Small intestine (tissue), 7 donors: ENCODE measurements around the gene RFC5. TPM values are rescaled to one million over a fixed set of nuclear protein-coding genes. Genes with fewer than 3 reads are reported as not detected.
"Not testable (repeated sequence)": the region's sequence is repeated elsewhere in the genome, so short reads cannot be mapped to it uniquely, and the experiment has no call there.

Experiments
- DNase-seq, 2 donors: peaks; one replicate each; pipeline versions ENCODE4 v3.0.0 to v3.0.0-alpha.2; 2013
- FAIRE-seq: peaks from 2 replicates; lab custom pipeline; 2012; peaks lifted over from hg19 to GRCh38; lab: Jason Lieb, UNC
- H3K27ac ChIP-seq, 3 donors: one replicate each; pipeline ENCODE4 v1.5.1; 2013; ENCODE audit warnings: low read length in 2 of 3, mild to moderate bottlenecking in 2 of 3, control low read depth in 1 of 3, inconsistent platforms in 1 of 3, low read depth in 1 of 3, moderate library complexity in 1 of 3
- H3K27me3 ChIP-seq, 3 donors: one replicate each; pipeline ENCODE4 v1.6.1; 2013; ENCODE audit warnings: low read length in 3 of 3, inconsistent platforms in 1 of 3; ENCODE audit not compliant: control insufficient read depth in 3 of 3, insufficient read depth in 3 of 3
- H3K36me3 ChIP-seq, 3 donors: one replicate each; pipeline ENCODE4 v1.6.1; 2013; ENCODE audit warnings: low read length in 3 of 3, inconsistent platforms in 1 of 3, low read depth in 1 of 3, mild to moderate bottlenecking in 1 of 3, moderate library complexity in 1 of 3; ENCODE audit not compliant: control insufficient read depth in 3 of 3, insufficient read depth in 2 of 3
- H3K4me1 ChIP-seq, 3 donors: one replicate each; pipeline ENCODE4 v1.6.1; 2013; ENCODE audit warnings: low read length in 2 of 3, inconsistent platforms in 1 of 3, low read depth in 1 of 3, mild to moderate bottlenecking in 1 of 3, moderate library complexity in 1 of 3; ENCODE audit not compliant: control insufficient read depth in 3 of 3, insufficient read depth in 2 of 3
- H3K4me3 ChIP-seq, 3 donors: one replicate each; pipeline ENCODE4 v1.5.1; 2013; ENCODE audit warnings: low read length in 3 of 3, control low read depth in 1 of 3, inconsistent platforms in 1 of 3, low read depth in 1 of 3, mild to moderate bottlenecking in 1 of 3, moderate library complexity in 1 of 3
- H3K9me3 ChIP-seq, 2 donors: one replicate each; pipeline ENCODE4 v1.6.1; 2013; ENCODE audit warnings: low read depth in 1 of 2, low read length in 1 of 2; ENCODE audit not compliant: control insufficient read depth in 2 of 2, insufficient read depth in 1 of 2
- WGBS, 3 donors: extraction: QIAGEN DNeasy Blood & Tissue Kit; methylation state at CpG; one replicate each; pipeline ENCODE4 v1.1.7; 2013; 5-methylcytosine and 5-hydroxymethylcytosine counted together
- polyA plus RNA-seq, 4 donors: library from polyadenylated mRNA; stranded (reverse) in 3 of 4; unstranded in 1 of 4; fragments of 200-250 nt in 3 of 4; fragments of 120-200 nt in 1 of 4; gene quantifications; one replicate each; pipeline versions ENCODE4 v1.2.1 to v1.2.3, GENCODE V29; 2013
- donor health status: healthy with polysubstance abuse.
- donor health status: control.
- donor health status: control.
- donor health status: Bipolar disorder and iron deficiency.
- donor health status: healthy.

RFC5 gene
- polyA plus RNA-seq, 4 donors = 6.5 to 21.8 (median 11.3) TPM

GRCh38 chr12:118065380-118065779 is 48.9 kb downstream of the RFC5 start:
- 54 to 88% (median 57%) methylated on average over 1 of the region's 1 CpG for WGBS, 3 donors
- no peak overlapping the region for H3K4me3 ChIP-seq
- DNase-seq = no peak
- peaks cover 0 to 7% (median 0%) of the 10 kb centered on the region in 3 donors for H3K36me3 ChIP-seq
- FAIRE-seq = no peak
- no peaks in the 10 kb centered on the region for H3K27me3 ChIP-seq
- no peak overlapping the region for H3K27ac ChIP-seq
- peaks cover 0 to 25% (median 5%) of the 10 kb centered on the region in 3 donors for H3K4me1 ChIP-seq
- no peaks in the 10 kb centered on the region for H3K9me3 ChIP-seq

- Histone ChIP-seq H3K9me3 (no peaks in the 10 kb centered on the region), H3K27ac (no peak overlapping the region), H3K36me3 (peaks cover 0 to 12% (median 1%) of the 10 kb centered on the region in 3 donors), H3K4me3 (no peak overlapping the region), H3K4me1 (peaks cover 0 to 18% (median 2%) of the 10 kb centered on the region in 3 donors), H3K27me3 (no peaks in the 10 kb centered on the region)
- WGBS, 3 donors = 79 to 86% (median 83%) methylated on average over 2 of the region's 2 CpGs
- no peak for DNase-seq
- no peak for FAIRE-seq
These were observed 51.9 kb downstream of the RFC5 start for GRCh38 chr12:118068445-118068844.

- peaks cover 0 to 15% (median 3%) of the 10 kb centered on the region in 3 donors for H3K36me3 ChIP-seq
- no peak overlapping the region for H3K27ac ChIP-seq
- DNase-seq (no peak), FAIRE-seq (no peak)
- H3K4me3 ChIP-seq = no peak overlapping the region
- H3K9me3 ChIP-seq = no peaks in the 10 kb centered on the region
- 94 to 98% (median 97%) methylated on average over 3 of the region's 3 CpGs for WGBS, 3 donors
- no peaks in the 10 kb centered on the region for H3K27me3 ChIP-seq
- H3K4me1 ChIP-seq = no peaks in the 10 kb centered on the region
These were observed 54.1 kb downstream of the RFC5 start for GRCh38 chr12:118070650-118071049.

GRCh38 chr12:118073768-118074167 is 57.3 kb downstream of the RFC5 start:
- Histone ChIP-seq H3K4me3 (no peak overlapping the region), H3K36me3 (peaks cover 0 to 14% (median 12%) of the 10 kb centered on the region in 3 donors), H3K9me3 (no peaks in the 10 kb centered on the region), H3K4me1 (no peaks in the 10 kb centered on the region), H3K27ac (no peak overlapping the region), H3K27me3 (no peaks in the 10 kb centered on the region)
- FAIRE-seq (no peak), DNase-seq (no peak)
- WGBS, 3 donors = 84 to 96% (median 92%) methylated on average over 4 of the region's 4 CpGs

GRCh38 chr12:118081521-118081920 is 65.0 kb downstream of the RFC5 start:
- H3K36me3 ChIP-seq = peaks cover 6 to 29% (median 20%) of the 10 kb centered on the region in 3 donors
- not testable (repeated sequence) for H3K9me3 ChIP-seq, FAIRE-seq, DNase-seq, H3K27ac ChIP-seq, H3K4me3 ChIP-seq, H3K27me3 ChIP-seq, H3K4me1 ChIP-seq
- WGBS, 3 donors = 90 to 97% (median 94%) methylated on average over 9 of the region's 9 CpGs

Other genes starting within 250 kb of the RFC5 start
- under 1 TPM in 2 of 4 donors, not detected in 2; 0.16 to 0.33 TPM for gene KSR2, start 47.7 kb upstream of the RFC5 start, polyA plus RNA-seq
- gene WSB2, start 44.5 kb downstream of the RFC5 start, polyA plus RNA-seq = 100 to 1,000 TPM in 2 of 4 donors, 10 to 100 TPM in 2; 47.4 to 122 (median 95.6) TPM
- 10 to 100 TPM; 30.6 to 89.7 (median 39.2) TPM for gene VSIG10, start 87.3 kb downstream of the RFC5 start, polyA plus RNA-seq
- gene PEBP1, start 119.4 kb downstream of the RFC5 start, polyA plus RNA-seq = 1,000 to 10,000 TPM in 2 of 4 donors, 100 to 1,000 TPM in 2; 253 to 2,607 (median 794) TPM